Cardiac fibroblast (primary cell): Measurements from ENCODE around the gene SNTG2.

ENCODE experiments used
- DNase-seq, 2 donors: peaks; one replicate each; pipeline versions ENCODE4 v3.0.0 to v3.0.0-alpha.2; 2010; ENCODE audit warnings: low read depth in 2 of 2
- H3K4me3 ChIP-seq, 2 donors: replicated peaks in 1 of 2; 1 replicate in 1 of 2; 2 replicates in 1 of 2; pipeline ENCODE4 v1.5.1; 2011; ENCODE audit warnings: low read depth in 2 of 2, low read length in 2 of 2, mild to moderate bottlenecking in 2 of 2, moderate library complexity in 1 of 2
- CTCF ChIP-seq: IDR thresholded peaks from one replicate; pipeline ENCODE4 v1.5.1; 2011; ENCODE audit warnings: low read depth, mild to moderate bottlenecking, low read length, inconsistent platforms

SNTG2 gene

GRCh38 chr2:951224-952006, 766 bp downstream of the SNTG2 start:
- H3K4me3 ChIP-seq: peak overlapping the region; percentile 3 to 21
- DNase-seq: no peak
- no peak for TF ChIP-seq CTCF

- no peak for TF ChIP-seq CTCF
- no peak overlapping the region for H3K4me3 ChIP-seq
- DNase-seq: no peak
Measured at GRCh38 chr2:953408-953807, 2.8 kb downstream of the SNTG2 start.

- H3K4me3 ChIP-seq: no peak overlapping the region
- peak; percentile 25 for TF ChIP-seq CTCF
- peak; percentile 31 to 47 for DNase-seq
Measured at GRCh38 chr2:953975-954686, 3.5 kb downstream of the SNTG2 start.

GRCh38 chr2:954687-955000, 4.0 kb downstream of the SNTG2 start:
- H3K4me3 ChIP-seq: no peak overlapping the region
- no peak for DNase-seq
- no peak for TF ChIP-seq CTCF

GRCh38 chr2:955829-956731, 5.4 kb downstream of the SNTG2 start:
- H3K4me3 ChIP-seq: no peak overlapping the region
- no peak for TF ChIP-seq CTCF
- DNase-seq: no peak

- DNase-seq: no peak
- no peak for TF ChIP-seq CTCF
- no peak overlapping the region for H3K4me3 ChIP-seq
Measured at GRCh38 chr2:959457-959856, 8.8 kb downstream of the SNTG2 start.
